PFSK-1 (cell line): ENCODE measurements around the gene CRKL.

Experiments used
- FOXP2 ChIP-seq: optimal IDR thresholded peaks from 2 replicates; pipeline ENCODE3; 2011; ENCODE audit warnings: borderline replicate concordance, control low read depth, inconsistent platforms; ENCODE audit not compliant: insufficient read depth; ENCODE audit errors: extremely low read length, extremely low read depth
- POLR2AphosphoS5 ChIP-seq: IDR thresholded peaks from 2 replicates; pipeline ENCODE4 v1.6.1; 2012; ENCODE audit warnings: low read depth, mild to moderate bottlenecking, control low read depth, low read length, moderate library complexity
- SIN3A ChIP-seq: IDR thresholded peaks from 2 replicates; pipeline ENCODE4 v1.6.1; 2012; ENCODE audit warnings: mild to moderate bottlenecking, low read length, moderate library complexity, borderline replicate concordance; ENCODE audit not compliant: insufficient read depth
- TAF1 ChIP-seq: IDR thresholded peaks from 2 replicates; pipeline ENCODE4 v1.6.1; 2012; ENCODE audit warnings: low read length, control low read depth, borderline replicate concordance; ENCODE audit not compliant: insufficient read depth
- TF ChIP-seq, protein P1 (sequence below), 2 experiments: IDR thresholded peaks; 2 replicates each; pipeline versions ENCODE4 v1.6.1 to v1.8.0; 2011 to 2012; ENCODE audit warnings: low read depth in 2 of 2, low read length in 2 of 2, control low read depth in 1 of 2, inconsistent platforms in 1 of 2, mild to moderate bottlenecking in 1 of 2, moderate library complexity in 1 of 2; ENCODE audit not compliant: insufficient read depth in 1 of 2

CRKL gene

DNA sequence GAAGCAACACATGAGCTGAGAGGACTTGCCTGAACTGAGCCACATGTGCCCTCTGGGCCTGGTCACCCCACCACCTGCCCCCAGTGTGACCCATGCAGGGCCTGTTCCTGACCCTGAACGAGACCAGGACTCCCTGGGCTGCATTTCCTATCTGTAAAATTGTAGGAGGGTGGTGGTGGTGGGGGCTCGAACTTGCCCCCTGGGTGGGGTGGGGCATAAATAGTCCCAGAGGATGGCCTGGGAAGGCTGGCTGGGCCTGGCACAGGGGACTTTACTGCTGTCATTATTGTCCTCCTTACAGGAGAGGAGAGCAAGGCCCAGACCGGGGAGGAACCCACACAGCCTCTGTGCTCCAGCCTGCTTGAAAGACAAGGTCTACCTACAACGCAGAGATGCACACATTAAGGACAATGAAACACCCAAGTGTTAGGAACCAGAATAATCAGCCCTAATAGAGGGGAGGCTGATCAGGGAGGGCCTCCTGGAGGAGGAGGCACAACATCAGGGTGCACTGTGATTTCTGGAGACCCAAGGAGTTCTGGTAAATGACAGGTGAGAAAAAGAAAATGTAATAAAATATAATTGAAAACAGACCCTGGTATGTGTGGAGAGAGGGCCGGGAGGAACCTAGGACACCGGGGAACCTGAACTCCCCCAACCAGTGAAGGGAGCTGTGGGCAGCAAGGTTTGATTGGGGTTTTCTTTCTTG is 47.0 kb downstream of the CRKL start:
- no peak for TF ChIP-seq FOXP2
- TF ChIP-seq, protein P1, sequence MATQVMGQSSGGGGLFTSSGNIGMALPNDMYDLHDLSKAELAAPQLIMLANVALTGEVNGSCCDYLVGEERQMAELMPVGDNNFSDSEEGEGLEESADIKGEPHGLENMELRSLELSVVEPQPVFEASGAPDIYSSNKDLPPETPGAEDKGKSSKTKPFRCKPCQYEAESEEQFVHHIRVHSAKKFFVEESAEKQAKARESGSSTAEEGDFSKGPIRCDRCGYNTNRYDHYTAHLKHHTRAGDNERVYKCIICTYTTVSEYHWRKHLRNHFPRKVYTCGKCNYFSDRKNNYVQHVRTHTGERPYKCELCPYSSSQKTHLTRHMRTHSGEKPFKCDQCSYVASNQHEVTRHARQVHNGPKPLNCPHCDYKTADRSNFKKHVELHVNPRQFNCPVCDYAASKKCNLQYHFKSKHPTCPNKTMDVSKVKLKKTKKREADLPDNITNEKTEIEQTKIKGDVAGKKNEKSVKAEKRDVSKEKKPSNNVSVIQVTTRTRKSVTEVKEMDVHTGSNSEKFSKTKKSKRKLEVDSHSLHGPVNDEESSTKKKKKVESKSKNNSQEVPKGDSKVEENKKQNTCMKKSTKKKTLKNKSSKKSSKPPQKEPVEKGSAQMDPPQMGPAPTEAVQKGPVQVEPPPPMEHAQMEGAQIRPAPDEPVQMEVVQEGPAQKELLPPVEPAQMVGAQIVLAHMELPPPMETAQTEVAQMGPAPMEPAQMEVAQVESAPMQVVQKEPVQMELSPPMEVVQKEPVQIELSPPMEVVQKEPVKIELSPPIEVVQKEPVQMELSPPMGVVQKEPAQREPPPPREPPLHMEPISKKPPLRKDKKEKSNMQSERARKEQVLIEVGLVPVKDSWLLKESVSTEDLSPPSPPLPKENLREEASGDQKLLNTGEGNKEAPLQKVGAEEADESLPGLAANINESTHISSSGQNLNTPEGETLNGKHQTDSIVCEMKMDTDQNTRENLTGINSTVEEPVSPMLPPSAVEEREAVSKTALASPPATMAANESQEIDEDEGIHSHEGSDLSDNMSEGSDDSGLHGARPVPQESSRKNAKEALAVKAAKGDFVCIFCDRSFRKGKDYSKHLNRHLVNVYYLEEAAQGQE (IDR thresholded peaks at IDR 0.05; ENCODE audit: insufficient read depth in 1 of 2, low read depth in 2 of 2, low read length in 2 of 2) = no peak
- no peak for TF ChIP-seq POLR2AphosphoS5
- TF ChIP-seq TAF1 = no peak
- no peak for TF ChIP-seq SIN3A

DNA sequence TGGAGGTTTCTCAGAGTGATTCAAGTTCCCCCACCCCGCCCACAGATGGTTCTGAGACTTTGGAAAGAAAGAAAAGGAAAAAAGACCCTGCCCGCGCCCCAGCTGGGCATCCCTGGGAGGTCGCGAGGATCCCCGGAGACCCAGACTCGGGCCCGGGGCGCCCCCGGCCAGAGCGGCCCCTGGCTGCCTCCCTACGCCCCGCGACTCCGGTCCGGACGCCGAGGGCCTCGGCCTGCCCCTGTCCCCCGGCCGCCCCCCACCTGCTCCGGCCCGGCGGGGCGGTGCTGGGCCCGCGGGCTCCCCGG is 47.5 kb downstream of the CRKL start:
- no peak for TF ChIP-seq SIN3A
- TF ChIP-seq, protein P1 (IDR thresholded peaks at IDR 0.05; ENCODE audit: insufficient read depth in 1 of 2, low read depth in 2 of 2, low read length in 2 of 2) = no peak
- TF ChIP-seq TAF1 = no peak
- TF ChIP-seq FOXP2 = no peak
- no peak for TF ChIP-seq POLR2AphosphoS5

DNA sequence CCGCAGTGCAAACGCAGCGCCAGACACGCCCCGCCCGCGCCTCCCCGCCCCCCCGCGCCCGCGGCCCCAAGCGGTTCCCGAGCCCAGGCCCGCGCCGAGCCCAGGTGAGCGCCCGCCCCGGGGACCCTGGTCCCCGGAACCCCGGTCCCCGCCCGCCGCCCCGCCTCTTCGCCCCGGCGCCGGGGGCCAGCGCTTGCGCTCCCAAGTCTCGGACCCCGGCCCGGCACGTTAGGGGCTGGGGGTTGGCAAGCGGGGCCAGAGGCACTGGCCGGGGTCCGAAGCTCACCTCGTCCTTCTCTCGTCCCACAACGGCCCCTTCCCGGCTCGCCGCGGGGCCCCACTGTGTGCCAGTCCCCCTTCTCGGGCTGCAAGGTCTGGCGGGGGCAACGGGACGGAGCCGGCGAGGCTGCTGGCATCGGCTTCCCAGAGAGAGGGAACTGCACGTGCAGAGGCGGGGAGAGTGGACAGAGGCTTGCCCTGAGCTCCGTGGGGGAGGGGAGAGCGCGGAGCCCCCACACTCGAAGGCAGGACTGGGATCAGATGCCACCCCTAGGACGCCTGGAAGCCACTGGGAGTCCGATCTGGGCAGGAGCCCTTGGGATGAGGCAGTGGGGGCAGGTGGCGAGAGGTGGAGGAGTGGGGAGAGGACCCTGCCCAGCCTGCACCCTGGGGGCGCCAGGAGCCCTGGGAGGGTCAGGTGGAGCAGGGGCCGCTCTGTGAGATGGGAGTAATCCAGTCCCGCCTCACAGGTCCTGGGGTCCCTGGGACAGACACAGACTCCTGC is 48.1 kb downstream of the CRKL start:
- no peak for TF ChIP-seq POLR2AphosphoS5

DNA sequence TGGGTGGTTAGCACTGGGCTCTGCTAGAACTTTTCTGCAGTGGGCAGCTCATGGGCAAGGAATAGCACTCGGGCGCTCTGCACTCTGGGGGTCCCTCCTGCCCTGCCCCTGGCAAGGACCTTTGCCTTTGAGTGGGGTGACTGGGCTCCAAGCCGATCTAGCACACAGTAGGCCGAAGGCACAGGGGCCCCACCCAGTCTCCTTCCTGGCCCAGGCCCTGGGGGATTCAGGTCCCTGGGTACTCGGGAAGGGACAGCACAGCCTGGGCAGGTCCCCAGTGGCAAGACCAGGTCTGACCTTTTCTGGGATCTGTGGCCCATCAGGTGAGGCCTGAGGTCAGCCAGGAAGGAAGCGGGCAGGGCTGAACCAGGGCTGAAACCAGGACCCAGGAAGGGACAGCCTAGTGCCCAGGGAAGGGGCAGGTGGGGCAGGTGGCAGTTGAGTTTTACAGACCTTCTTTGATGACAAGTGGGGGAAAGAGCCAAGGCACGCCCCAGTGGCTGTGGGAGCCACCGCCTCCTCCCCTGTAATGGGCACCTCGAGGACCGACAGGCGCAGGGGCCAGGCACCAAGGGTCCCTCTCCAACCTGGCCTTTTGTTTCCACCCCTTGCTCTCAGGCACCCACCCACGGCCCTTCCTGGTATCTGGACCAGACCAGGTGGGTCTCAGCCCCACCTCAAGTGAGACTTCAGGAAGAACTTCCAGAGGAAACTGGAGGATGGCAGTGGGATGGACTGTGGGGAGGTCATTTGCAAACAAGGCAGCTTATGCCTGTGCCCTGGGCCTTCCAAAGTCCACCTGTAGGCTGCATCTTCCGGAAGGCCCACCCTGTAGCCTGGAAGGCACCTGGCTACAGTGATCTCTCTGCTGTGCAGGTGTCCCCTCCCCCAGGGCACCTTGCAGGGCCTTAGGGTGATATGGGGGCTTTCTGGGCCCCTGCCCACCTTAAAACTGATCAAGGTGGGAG is 49.0 kb downstream of the CRKL start:
- TF ChIP-seq, protein P1 (IDR thresholded peaks at IDR 0.05; ENCODE audit: insufficient read depth in 1 of 2, low read depth in 2 of 2, low read length in 2 of 2) = no peak
- TF ChIP-seq SIN3A (no peak), POLR2AphosphoS5 (no peak), FOXP2 (no peak), TAF1 (no peak)

DNA sequence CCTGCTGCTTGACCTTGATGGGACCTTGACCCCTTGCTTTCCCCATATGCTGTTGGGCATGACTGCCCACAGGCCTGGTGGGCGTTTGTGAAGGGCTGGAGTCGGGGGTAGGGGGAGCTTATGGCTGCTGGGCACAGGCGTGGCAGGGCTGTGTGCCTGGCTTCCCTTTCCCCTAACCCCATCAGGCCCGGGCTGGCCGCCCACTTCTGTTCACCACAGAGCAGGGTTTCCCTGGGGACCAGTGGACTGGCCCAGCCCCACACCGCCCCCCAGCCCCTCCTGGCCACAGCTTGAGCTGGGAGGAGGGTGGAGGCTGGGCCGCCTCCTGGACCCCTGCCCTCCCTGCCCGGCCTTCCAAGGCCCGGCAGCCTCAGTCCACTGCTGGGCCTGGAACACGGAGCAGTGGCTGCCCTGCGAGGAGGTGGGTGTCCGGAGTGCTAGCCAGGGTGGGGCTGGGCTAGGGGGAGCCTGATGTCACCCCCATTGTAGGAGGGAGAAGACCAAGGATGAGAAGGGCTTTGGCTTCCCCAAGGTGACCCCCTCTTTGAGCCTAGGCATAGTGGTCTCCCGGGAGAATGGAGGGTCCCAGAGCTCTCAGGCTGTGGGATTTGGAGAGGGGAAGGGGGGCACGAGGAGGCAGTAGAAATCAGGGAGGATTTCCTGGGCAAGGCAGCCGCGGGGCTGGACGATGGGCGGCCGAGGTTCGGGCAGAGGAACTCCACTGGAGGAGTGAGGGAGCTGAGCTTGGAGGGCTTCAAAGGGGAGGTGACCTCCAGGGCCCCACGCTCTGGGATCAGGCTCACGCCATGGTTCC is 49.9 kb downstream of the CRKL start, which contains the start of gene AIFM3:
AIFM3 (plus strand) TSS at position 373 of the 814 bp plus-strand sequence. CDS start 690 bp downstream, outside the sequence.
- no peak for TF ChIP-seq TAF1
- no peak for TF ChIP-seq POLR2AphosphoS5
- no peak for TF ChIP-seq SIN3A
- TF ChIP-seq, protein P1 (IDR thresholded peaks at IDR 0.05; ENCODE audit: insufficient read depth in 1 of 2, low read depth in 2 of 2, low read length in 2 of 2) = no peak
- TF ChIP-seq FOXP2 = no peak
